GM04503 (cell line): ENCODE measurements around the gene USP24.
"Not testable (repeated sequence)": the region's sequence is repeated elsewhere in the genome, so short reads cannot be mapped to it uniquely, and the experiment has no call there.

Experiments
- DNase-seq: peaks from one replicate; pipeline ENCODE4 v3.0.0-alpha.2; 2012; ENCODE audit warnings: low read depth

USP24 gene

DNA sequence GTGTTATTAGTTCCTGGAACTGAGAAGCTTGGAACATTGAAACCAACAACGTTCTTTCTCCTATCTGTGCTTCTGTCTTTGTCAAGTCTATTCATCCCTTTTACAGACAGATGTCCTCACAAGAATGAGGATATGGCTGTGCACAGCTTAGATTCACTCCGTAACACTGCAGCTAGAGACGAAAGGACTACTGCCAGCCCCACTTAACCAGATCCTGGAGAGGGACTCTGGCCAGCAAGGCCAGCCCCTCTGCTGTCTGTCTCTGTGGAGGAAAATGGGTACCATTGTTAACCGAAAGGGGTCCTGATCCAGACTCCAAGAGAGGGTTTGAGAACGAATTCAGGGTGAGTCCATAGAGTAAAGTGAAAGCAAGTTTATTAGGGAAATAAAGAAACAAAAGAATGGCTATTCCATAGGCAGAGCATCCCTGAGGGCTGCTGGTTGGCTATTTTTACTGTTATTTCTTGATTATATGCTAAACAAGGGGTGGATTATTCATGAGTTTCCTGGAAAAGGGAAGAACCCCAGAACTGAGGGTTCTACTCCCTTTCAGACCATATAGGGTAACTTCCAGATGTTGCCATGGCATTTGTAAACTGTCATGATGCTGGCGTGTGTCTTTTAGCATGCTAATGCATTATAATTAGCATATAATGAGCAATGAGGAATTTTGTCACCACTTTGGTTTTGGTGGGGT lies 17.4 kb upstream of the USP24 start:
- no peak for DNase-seq

DNA sequence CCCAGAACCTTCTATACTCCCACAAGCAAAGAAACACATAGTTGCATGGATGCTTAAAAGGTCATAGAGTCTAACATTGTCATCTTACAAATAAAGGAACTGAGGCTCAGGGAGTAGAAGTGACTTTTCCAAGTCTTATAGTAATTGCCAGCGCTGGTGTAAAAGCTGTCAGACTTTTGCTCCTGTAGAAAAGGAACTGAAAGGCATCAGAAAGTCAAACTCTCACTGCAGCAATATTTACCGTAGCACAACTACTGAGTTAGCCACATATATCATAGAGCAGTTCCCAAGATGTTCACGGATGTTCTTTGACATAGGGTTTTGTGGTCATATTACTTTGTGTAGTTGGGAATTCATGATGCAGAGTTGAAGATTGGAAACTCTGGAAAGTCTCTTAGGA lies 16.6 kb upstream of the USP24 start:
- DNase-seq: no peak

DNA sequence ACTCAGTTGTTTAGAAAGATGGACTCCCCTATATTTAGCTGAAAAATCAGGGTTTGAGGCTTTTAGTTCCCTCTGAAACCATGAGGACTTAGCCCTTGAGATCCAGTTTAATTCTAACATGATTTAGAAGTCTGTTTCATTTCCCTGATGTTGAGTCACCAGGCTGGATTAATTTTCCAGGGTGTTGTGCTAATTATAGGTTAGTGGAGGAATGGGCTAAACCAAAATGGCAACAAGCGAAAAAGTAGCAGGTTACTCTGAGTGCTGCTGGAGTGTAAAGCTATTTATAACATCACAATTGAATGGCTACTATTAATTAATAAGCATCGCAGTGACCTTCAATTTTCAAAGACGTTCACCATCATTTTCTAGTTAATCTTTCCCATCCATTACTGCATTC lies 15.5 kb upstream of the USP24 start:
- DNase-seq: no peak

DNA sequence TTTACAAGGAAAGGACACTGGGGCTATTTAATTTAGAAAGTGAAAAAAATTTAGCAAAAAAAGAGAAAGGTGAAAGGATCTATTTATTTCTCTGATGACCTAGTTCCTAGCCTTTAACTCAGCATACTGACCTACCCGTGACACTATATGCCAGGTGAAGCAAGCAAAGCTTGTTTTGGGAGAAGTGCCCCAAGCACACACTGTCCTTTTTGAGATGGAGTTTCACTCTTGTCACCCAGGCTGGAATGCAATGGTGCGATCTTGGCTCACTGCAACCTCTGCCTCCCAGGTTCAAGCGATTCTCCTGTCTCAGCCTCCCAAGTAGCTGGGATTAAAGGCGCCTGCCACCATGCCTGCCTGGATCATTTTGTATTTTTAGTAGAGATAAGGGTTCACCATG lies 14.6 kb upstream of the USP24 start:
- not testable (repeated sequence) for DNase-seq

DNA sequence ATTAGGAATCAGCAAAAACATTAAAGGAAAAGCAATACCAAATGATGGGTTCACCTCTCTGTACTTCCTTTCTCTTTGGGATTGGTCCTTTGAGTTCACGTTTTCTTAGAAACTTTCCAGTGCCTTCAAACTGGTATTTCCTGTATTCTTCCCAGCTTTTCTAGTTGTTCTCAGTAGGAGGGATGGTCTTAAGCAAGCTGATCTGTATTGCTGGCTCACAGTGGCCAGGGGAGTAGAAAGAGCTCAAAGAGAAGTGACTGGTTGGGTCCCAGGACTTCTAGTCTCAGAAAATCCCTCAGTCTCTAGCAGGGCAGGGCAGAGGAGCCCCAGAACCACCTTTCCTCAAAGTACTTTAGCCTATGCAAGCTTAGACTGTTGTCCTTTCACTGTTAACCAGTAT lies 10.1 kb upstream of the USP24 start:
- no peak for DNase-seq

DNA sequence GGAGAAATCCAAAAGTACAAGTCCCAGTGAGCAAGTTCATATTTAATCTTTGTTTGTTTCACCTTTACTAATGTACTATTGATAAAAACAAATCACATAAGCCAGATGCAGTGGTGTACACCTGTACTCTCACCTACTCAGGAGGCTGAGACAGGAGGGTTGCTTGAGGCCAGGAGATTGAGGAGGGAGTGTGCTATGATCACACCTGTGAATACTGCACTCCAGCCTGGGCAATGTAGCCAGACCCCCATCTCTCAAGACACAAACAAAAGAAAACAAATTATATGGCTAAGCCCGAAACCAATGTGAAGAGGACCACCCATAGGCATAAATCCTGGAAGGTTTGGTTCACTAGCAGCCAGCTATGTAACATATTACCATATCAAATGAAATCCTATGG lies 9.6 kb upstream of the USP24 start:
- no peak for DNase-seq

DNA sequence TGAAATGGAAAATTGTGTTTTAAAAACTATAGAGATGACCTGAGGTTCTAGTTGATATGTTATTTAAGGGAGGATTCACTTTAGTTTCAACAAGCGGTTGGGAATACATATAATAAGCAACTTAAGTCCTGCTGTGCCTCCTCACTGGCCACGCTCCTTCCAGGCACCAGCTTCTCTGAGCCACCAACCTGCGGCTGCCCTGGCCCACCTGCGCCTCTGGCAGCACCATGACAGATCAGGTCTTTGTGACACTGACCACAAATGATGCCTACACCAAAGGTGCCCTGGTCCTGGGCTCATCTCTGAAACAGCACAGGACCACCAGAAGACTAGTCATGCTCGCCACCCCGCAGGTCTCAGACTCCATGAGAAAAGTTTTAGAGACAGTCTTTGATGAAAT lies 7.0 kb upstream of the USP24 start:
- DNase-seq: no peak

DNA sequence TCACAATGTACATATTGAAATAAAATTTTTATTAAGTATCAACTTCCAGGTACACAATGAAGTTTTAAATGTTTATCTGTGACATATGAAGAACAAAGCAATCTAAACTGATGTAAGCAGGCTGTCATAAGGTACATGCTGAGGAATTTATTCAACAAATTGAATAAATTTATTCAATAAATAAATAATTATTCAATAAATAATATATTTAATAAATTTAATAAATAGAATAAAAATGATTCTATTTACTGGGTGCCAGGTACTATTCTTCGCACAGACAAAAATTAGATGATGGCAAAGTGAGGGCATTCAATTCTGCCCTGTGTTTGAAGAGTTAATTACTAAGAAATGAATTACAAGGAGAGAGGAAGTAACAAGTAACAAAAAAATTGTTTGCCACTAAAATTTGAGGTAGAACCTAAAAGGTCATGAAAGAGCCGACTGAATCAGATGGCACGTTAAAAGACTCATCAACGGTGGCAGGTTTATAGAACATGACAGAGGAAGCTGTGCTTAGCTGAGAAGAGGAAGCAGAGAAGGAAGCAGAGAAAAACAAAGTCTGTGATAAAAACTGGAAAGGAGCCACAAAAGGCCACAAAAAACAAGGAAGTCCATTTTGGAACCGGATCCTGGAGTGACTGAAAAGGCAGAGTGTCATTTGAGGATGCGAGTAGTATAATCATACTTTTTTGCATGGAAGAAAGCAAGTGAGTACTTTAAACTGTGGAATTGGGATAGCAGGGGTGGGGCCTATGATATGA lies 2.2 kb upstream of the USP24 start:
- DNase-seq: no peak

DNA sequence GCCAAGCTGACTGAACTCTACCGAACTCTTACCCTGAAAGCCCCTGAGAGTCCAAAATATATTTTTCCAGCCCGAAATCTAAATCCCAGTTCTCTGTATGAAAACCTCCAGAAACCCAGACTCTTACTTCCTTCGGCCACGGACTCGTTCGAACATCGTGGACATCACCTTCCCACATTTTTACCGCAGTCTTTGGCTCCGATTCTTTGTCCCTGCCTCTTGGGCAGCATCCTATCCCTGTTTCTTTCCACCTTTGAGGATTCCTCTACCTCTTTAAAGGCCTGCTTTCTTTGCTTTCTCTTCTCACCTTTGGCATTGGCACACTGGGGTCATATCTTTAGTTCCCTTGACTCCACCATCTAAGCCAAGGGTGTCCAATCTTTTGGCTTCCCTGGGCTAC lies 932 bp upstream of the USP24 start:
- no peak for DNase-seq

DNA sequence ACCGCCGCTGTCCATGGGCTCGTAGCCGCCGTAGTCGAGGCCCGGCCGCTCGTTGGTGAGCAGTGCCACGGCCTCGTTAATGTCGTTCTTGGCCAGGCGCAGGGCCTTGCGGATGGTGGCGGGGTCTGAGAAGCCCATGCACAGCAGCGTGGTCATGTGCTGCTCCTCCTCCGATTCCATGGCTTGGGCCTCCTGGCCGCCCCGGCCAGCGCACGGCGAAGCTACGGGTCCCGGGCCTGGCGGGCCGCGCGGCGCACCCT lies 300 bp downstream of the USP24 start:
- no peak for DNase-seq

DNA sequence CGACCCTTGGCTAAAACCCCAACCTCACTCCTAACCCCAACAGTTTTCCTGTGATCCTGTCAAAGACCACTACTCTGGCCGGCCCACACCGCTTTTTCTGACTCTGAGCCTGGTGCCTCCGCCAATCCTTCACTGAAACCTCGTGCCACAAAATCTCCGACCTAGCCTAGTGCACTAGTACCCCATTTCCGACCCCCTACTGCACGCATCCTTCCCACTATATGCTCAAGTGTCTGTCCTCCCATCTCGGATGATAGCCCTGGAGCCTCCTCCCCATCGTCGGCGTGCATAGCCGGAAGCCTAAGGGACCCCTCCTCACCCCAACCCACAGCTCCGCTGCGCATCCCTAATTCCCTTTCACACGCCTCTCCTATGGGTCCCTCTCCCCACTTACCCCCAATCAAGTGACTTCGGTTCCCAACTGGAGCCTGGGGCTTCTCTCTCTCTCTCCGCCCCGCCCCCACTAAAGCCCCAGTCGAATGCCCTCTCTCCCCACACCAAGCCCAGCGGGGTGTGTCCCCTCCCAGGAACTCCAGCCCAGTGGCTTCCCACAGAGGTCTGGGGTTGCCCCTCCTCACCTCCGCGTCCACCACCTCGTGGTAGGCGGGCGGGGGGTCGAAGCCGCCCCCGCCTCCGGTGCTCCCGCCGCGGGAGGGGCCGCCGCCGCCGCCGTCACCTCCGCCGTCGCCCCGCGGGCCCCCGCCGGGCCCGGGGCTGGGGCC lies 791 bp downstream of the USP24 start:
- no peak for DNase-seq

DNA sequence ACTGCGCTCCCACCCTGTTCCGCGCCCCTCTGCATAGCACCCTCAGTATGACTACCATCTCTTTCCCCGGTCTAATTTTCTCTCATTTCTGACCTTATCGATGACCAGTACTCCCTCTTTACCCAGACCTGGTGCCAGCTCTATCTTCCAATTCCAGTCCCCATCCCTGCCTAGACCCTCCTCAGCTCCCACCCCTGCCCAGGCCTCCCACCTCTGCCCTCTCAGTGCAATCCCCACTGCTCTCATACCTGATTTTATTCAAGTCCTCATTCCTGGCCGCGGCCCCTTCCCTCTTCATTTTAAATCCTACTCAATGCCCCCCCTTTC lies 1.3 kb downstream of the USP24 start:
- DNase-seq: no peak

DNA sequence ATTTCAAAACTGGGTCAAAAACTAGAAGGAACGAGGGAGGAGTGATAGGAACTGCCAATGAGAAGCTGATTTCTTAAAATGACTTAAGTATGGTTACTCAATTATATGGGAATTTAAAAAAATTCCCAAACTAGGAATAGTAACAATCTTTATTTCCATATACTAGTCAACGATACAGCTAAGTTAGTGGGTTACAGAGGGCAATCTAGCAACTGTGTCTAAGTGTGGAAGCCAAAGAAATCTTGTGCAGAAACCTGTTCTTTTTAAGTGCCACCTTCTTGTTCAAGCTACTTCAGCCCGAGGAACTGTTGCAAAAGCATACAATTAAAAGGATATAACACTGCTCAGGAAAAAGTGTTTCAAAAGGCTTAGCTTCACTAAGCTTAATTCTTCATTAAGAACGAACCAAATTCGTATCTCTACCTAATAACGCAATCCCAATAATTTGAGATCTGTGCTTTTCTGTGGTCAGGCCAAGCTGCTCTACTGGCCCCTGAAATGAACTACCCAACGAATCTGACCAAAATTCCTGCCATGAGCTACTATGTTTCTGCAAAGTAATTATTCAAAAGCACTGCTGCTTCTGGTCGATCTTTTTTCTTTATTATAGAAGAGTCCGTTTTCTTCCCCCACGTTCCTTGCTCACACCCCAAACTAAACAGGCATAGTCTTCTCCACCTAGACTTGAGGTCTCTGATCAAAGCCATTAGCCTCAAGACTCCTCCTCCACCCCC lies 1.8 kb downstream of the USP24 start:
- DNase-seq: no peak

DNA sequence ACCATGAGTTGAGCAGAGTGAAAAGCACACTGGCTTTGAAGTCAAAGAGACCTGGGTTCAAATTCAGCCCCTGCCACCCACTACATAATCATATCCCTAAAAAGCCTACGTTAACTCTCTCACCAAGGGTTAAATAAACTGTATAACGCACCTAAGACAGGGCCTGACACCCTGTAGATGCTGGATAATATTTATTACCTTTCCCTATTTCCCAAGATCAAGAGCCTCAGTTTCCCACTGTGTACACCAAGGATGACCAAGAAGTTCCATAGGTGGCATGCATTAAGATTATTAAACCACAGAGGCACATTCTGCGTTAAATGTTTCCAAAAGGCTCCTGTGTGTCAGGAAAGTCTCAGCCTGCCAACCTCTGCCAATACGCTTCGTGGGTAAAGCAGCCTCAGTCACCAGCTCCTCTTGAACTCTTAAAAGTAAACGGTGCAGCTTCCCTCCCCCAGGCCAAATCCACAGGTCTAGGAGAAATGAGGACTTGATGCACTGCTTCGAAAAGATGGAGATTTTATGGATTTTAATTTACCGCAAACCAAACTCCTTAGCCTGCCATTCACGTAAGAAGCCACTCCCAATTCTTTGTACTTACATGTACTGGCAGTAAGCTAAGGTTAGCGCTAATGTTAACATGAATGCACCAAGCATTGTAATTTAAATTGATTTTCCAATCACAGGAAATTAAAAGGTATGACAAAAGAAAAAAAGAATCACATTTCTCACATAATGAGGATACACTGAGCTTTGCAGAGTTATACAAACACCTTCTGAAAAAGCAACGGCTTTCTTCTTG lies 2.6 kb downstream of the USP24 start:
- no peak for DNase-seq

DNA sequence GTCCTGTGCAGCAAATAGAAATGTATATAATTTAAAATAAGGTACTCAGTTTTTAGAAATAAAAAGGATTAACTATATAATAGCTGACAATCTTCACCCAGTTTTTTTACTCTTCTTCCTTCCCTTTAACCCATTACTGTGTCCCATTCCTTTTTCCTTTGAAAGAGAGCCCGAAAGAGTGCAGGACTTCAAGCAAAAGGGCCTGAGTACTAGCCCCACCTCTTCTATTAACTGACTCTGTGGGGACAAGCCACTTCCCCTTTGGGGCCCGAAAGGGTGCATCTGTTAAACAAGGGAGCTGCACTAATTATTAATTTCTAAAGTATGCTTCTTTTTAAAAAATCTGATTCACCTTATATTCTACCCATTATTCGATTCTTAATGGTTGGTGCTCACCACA lies 3.3 kb downstream of the USP24 start:
- DNase-seq: no peak

DNA sequence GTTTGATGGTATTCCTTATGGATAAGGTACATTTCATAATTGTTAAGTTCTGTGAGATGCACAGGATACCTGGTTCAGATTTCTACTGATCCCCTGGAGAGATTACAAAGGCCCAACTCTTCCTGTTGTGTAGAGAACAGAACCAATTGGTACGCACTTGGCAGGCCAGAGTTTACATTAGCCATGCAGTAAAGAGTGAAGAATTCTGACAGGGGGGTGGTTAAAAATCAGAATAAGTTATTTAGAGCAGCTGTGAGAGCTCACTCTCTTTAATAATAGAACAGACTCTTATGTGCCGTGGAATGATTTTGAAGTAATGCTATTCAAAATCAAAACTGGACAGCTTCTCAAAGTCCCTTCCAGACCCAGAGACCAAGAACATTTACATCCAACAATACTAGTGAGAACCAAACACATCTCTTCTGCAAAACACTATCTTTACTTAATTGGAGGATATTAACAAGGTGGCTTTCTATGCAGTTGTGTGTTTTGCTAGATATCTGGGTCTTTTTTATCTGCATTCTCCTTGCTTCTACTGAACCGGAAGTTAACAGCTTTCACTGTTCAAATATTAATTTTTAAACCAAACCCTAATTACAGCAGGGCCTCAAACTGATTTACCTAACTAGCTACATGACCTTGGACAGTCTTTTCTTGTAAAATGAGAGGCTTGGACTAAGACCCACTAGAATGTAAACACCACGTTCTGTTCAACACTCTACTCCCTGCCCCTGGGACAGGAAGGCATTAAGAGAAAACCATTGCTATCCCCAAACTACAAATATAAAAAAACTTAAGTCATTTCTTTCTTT lies 4.0 kb downstream of the USP24 start:
- DNase-seq: no peak

DNA sequence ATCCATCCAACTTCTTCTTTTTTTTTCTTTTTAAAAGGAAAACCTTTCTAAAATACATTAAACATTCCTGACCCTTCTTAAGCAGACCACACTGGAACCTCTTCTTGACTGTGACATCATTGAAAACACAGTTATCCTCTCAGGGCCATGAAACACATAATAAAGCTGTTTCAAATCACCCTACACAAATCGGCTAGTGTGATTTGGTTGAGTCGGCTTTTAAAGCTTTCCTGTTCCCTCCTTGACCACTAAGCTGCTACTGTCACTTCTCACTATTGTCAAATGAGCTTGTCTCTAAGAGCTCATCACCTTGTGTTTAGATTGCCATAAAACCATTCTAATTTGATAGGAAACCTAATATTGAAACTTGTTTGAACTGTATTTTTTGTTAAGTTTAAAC lies 5.9 kb downstream of the USP24 start:
- no peak for DNase-seq

DNA sequence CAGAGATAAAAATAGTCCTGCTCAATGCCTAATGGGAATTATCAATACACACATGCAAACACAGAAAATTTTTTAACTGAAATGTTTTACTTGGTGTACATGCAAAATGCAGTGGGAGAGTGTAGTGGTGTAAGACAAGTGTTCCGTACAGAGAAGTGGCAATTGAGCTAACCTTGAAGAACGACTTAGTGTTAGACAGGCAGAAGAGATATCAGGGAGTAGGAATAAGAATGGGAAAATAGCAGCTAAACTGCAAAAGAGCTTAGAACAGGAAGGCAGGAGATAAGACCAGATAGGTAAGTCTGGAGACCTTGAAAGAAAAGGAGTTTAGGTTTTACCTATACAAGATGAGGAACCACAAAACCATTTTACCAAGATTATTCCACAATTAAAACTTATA lies 9.0 kb downstream of the USP24 start:
- DNase-seq: no peak

DNA sequence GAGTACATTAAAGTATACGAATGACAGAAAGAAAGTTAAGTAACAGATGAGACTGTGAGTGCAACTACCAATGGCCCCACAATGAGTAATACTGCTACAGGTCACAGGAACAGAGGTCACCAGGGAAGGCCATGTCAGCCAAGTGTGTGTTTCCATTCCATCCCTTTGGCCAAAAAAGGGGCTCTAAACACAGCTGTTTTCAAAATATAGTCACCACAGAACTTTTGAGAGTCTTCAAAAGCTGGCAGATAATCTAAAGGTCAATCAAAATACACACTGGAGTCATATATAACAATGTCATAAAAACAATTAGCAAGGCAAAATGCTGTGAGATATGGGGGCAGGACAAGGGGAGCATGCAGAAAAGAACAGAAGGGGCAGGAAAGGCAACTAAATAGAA lies 10.2 kb downstream of the USP24 start:
- no peak for DNase-seq

DNA sequence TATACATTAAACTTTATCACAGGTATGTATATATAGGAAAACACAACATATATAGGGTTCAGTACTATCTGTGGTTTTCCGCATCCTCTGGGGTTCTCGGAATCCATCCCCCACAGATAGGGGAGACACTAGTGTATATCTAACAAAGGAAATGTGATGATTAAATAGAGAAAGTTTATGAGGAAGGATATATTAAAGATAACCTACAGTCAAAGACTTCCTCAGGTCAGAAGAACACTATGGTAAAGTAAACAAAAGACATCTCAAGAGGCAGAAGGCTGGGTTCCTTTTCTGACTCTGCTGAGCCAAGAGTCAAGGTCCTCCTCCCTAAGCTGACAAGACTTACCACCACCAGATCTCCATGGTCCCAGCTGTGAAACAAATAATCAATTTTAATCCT lies 12.1 kb downstream of the USP24 start:
- DNase-seq: no peak

DNA sequence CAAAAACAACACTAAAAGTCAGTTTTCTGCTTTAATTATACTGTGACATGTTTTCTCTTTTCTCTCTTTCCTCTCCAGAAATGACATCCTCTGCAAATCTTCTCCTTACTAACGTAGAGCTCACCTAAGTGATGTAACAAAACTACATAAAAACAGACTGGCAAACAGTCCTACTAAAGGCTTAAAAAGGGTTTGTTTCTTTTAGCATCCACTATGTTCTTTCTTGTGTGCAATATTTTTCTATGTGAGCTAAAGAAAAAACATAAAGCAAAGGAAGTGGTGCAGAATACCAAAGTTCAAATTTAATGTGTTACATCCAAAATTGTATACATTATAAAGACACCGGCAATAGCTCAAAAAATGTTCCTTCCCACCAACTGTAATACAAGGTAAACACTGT lies 14.5 kb downstream of the USP24 start:
- DNase-seq: no peak
